ENCODE data around the gene MTARC2.
"Not testable (repeated sequence)": the region's sequence is repeated elsewhere in the genome, so short reads cannot be mapped to it uniquely, and the experiment has no call there.

The MTARC2 gene

GRCh38 chr1:220748089-220748934 is at the start of gene MTARC2:
TSS of gene MTARC2 (plus strand) at chr1:220748322. CDS start at chr1:220748532, 210 bp downstream.
- no peak for DNase-seq

DNA sequence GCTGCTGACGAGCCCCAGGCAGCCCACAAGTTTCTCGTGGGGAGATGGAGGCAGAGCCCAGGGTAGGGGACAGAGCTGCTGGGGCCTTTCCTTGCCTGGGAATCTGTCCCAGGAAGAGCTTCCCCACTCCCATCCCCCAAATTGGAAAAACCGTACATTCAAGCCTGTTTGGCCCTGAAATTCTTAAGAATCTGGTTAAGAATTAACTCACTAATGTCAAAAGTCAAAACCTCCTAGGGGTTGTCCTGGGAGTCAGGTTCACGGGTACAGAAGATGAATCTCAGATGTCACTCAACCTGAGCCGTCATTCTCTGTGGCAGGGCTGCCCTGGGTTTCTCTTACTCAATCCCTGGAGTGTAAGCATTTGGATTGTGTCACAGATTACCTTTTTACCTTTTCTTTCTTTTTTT is 49.5 kb upstream of the MTARC2 start:
- no peak for DNase-seq

- no peak for DNase-seq
These were observed 49.1 kb upstream of the MTARC2 start for GRCh38 chr1:220699044-220699443.

GRCh38 chr1:220700556-220701179 is 47.5 kb upstream of the MTARC2 start:
- no peak for DNase-seq

GRCh38 chr1:220701974-220702373 is 46.1 kb upstream of the MTARC2 start:
- DNase-seq: no peak

DNA sequence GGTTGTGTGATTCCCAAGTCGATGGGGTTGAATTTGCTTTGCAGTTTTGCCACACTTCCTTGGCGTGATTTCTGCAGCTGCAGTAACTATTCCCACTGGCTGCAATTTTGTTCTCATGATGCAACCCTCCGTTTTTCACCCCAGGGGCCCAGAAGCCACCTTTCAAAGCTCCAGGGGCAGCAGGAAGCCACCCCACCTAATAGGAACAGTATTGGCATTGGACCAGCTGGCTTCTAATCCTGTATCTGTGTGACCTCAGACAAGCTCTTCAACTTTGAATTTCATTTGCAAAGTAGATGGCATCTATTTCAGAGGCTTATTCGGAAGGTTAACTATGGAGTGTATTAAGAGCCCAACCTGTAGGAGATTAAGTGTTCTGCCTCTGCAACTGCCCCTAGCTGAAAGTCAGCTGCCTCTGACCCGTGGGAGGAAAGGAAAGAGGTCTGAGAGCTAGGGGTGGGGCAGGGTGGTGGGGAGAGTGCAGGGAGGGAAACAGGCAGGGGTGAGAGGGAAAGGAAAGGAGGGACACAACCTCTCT is 45.3 kb upstream of the MTARC2 start:
- no peak for DNase-seq

GRCh38 chr1:220703305-220703704 is 44.8 kb upstream of the MTARC2 start:
- DNase-seq: no peak

DNA sequence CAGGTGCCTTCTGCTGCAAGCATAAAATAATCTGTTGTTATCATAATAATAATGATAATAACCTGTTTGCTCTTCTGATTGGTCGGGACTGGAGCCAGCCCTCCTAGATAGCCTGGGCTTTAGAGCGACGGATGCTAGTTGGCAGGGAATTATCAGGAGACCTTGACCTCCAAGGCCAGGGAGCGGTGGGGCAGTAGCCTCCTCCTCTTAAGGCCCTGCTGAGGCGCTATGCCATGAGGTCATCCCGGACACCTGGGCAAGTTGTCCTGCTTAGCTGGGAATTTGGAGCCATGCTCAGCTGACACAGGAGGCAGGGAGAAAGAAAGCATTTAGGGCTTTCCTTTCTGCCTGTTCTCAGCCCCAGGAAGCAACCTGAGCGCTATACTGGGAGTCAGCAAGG is 42.3 kb upstream of the MTARC2 start:
- no peak for DNase-seq

DNA sequence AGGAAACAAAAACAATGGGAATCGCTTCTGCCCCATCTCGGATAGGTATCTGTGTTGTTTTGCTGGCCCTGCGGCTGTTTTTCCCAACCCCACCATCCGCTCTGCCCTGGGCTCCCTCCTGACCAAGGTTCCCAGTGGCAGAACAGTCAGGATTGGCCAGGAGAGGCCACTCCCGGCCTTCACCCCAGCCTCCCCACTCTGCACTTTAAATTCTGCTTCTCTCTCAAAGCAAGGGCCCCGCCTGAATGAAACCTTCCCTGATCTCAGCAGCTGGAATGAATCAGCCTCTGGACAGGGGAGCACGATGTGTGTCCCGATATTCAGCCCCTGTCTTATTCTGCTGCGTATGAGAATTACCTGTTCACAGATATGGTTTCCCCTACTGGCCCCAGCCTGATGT is 41.6 kb upstream of the MTARC2 start:
- DNase-seq: no peak

GRCh38 chr1:220707160-220707559 is 41.0 kb upstream of the MTARC2 start:
- DNase-seq: no peak

- DNase-seq: no peak
These were observed 39.9 kb upstream of the MTARC2 start for GRCh38 chr1:220708244-220708643.

GRCh38 chr1:220708936-220709801 is 39.0 kb upstream of the MTARC2 start:
- DNase-seq: no peak

DNA sequence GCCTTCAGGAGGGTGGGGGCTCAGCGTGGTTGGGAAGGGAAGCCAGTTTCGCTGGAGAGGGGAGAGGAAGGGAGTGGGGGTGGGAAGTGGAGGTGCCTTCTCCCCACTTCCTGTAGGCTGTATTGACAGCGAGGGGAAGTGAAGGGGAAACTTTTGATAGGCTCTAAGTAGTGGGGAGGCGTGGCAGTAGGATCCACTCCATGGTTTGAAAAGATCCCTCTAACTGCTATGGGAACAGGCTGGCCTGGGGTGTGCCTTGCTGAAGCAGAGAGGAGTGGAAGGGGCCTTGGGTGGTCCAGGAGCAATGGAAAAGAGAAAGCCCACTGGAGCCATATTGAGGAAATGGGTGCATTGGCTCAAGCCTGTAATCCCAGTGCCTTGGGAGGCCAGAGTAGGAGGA is 37.8 kb upstream of the MTARC2 start:
- DNase-seq: no peak

DNA sequence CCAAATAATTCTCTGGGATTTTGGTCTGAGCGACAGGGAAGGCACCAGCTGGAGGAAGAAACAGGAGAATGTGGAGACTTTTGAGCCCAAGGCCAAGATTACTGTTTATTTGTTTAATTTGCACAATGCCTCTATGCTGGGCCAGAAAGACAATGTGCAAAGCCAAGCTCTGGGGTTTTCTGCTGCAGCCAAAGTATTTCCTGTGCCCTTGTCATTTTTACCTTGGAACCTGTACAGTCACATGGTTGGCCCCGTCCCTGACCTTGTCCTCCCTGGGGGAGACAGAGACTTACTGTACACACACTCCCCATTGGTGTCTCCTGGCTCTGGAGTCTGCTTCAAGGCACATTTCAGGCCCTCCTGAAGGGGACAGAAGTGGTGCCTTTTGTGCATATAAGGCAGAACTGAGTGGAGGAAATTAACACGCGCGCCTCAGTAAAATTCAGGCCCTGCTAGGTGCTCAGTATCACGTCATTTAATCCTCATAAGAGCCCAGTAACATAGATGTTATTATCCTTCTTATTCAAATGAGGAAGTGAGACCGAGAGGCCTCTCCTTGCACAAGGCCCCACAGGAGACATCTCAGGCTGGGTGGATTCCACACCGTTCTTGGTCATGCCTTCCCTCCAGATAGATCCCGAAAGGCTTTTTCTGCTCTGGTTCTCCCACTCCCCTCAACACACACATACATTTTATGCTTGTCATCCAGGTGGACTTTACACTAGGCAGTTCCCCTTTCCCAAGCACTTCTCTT is 36.9 kb upstream of the MTARC2 start:
- DNase-seq: no peak

- DNase-seq: not testable (repeated sequence)
These were observed 32.1 kb upstream of the MTARC2 start for GRCh38 chr1:220715986-220716385.

GRCh38 chr1:220717800-220718640 is 30.1 kb upstream of the MTARC2 start:
- DNase-seq: no peak

DNA sequence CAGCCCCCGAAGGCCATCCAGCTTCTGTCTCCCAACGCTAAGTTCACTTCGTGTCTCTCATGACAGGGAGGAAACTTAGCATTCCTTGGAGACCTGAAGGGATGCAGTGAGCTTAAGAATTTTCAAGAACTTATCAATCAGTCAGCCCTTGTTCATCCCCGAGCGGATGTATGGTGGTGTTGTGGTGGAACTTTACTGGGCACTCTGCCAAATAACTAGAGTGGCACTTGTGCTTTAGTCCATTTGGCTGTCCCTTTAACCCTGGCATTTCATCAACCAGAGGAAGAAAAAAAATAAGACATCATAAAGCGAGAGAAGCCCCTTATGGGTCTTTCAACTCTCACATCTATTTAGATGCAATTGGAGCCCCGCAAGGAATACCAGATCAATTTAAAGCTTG is 26.9 kb upstream of the MTARC2 start:
- not testable (repeated sequence) for DNase-seq

DNA sequence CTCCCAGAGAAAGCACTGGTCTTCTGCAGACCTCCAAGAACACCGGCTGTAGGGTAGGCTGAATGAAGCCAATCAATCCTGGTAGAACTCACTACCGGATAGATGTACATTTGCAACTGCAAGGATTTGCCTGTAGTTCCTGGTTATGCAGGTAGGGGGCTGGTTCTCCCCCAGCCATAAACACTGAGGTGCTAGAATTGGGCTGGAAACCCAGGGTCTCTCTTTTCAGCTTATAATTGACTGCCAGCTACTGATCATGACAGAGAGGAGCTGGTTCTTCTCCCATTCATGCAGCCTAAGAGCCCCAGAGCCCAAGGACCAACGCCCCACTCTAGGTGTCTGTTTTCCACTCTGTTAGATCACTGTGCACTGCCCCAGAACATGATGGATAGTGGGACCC is 21.5 kb upstream of the MTARC2 start:
- DNase-seq: no peak

DNA sequence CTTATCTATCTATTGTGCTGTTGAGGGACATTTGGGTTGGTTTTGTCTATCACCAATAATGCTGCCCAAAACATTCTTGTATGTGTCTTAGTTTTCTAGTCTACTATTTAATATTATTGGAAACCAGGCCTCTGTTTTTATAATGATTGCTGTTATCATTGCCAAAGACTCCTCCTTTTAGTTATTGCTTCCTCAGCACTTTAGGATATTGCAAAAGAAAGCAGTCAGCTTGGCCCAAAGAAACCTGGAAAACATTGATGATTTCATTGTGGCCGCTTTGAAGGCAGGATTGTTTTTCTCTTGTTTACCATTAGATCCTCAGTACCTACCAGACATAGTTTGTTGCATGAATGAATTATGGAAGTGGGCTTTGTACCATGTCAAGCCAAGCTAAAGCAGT is 20.6 kb upstream of the MTARC2 start:
- DNase-seq: no peak

DNA sequence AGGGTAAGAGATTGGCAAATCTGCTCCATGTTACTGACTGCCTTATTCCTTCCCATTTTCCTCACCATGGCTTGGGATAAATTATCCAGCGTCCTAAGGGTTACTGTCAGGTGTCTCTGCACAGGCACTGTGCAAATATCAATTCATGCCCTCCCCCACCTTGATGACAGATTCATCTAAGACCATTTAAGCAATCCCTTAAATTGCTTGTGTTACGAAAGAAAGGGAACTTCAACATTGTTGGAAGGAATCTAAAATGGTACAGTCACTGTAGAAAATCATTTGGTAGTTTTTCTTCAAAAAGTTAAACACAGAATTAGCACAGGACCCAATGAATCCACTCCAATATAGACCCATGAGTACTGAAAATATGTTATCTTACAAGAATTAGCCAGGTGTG is 17.6 kb upstream of the MTARC2 start:
- DNase-seq: no peak

- DNase-seq: no peak
These were observed 16.0 kb upstream of the MTARC2 start for GRCh38 chr1:220732137-220732536.

Measured in CD4-positive, alpha-beta T cell treated with Interleukin-17A for 4 hours (primary cell).